ENCODE data around the gene HYAL1. TPM values are rescaled to one million over a fixed set of nuclear protein-coding genes. Genes with fewer than 3 reads are reported as not detected.

The HYAL1 gene
- total RNA-seq, 4 donors from 2014 or later: 16.5 to 26.5 (median 20.8) TPM

DNA sequence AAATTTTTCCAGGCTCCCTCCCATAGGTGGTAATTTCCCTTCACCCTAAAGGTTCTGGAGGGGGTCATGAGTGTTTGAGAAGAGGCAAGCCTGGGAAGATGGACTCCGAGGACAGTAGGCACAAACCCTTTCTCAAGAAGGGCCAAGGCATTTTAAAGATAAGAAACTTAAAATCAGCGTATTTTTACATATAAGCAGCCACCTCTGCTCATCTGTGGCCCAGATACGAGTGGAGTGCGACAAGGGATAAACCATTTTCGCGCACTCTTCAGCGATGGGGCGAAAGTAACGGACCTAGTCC is 36.7 kb upstream of the HYAL1 start:
- no peaks in the 10 kb centered on the region for H3K27me3 ChIP-seq
- TF ChIP-seq, protein P1, sequence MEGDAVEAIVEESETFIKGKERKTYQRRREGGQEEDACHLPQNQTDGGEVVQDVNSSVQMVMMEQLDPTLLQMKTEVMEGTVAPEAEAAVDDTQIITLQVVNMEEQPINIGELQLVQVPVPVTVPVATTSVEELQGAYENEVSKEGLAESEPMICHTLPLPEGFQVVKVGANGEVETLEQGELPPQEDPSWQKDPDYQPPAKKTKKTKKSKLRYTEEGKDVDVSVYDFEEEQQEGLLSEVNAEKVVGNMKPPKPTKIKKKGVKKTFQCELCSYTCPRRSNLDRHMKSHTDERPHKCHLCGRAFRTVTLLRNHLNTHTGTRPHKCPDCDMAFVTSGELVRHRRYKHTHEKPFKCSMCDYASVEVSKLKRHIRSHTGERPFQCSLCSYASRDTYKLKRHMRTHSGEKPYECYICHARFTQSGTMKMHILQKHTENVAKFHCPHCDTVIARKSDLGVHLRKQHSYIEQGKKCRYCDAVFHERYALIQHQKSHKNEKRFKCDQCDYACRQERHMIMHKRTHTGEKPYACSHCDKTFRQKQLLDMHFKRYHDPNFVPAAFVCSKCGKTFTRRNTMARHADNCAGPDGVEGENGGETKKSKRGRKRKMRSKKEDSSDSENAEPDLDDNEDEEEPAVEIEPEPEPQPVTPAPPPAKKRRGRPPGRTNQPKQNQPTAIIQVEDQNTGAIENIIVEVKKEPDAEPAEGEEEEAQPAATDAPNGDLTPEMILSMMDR (IDR thresholded peaks at IDR 0.05): no peak
- no peak for TF ChIP-seq POLR2A (IDR thresholded peaks at IDR 0.05)
- no peak for TF ChIP-seq EP300 (IDR thresholded peaks at IDR 0.05)
- no peaks in the 10 kb centered on the region for H3K36me3 ChIP-seq
- DNase-seq (ENCODE audit: low spot score in 2 of 2): no peak
- no peaks in the 10 kb centered on the region for H3K9me3 ChIP-seq
- WGBS, 2 donors: 17 to 27% methylated on average over 9 of the region's 9 CpGs
- H3K4me1 ChIP-seq: peaks cover 0 to 67% (median 40%) of the 10 kb centered on the region in 4 donors
- peak overlapping the region; percentile 63 to 100 (median 98) for H3K27ac ChIP-seq
- H3K4me3 ChIP-seq: peak overlapping the region; percentile 47 to 68 (median 60)

DNA sequence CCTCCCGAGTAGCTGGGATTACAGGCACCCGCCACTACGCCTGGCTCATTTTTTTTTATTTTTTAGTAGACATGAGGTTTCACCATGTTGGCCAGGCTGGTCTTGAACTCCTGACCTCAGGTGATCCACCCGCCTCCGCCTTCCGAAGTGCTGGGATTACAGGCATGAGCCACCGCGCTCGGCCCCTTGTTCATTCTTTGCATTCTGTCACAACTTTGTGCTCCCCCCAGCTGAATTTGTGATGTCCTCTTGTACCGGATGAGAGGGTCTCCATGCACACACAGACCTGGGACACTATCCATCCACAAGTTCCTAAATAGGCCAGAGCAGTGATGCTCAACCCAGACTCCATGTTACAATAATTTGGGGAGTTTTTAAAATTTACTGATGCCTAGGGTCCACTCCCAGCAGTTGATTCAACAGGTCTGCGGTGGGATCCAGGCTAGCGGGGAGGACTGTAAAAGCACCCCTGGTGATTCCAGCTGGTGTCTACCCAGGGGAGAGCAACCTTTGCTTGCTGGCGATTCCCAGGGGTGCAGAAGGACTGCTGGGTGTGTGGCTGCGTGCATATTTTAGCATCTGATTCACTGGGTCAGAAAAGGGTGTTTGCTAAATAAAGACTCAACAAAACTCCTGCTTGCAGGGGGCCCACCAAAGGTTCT is 36.2 kb upstream of the HYAL1 start:
- Histone ChIP-seq H3K27ac (peak overlapping the region; percentile 63 to 100 (median 98)), H3K4me3 (peak overlapping the region; percentile 47 to 68 (median 60)), H3K36me3 (no peaks in the 10 kb centered on the region), H3K4me1 (peaks cover 0 to 69% (median 43%) of the 10 kb centered on the region in 4 donors), H3K27me3 (no peaks in the 10 kb centered on the region), H3K9me3 (no peaks in the 10 kb centered on the region)
- DNase-seq (ENCODE audit: low spot score in 2 of 2): no peak
- no peak for TF ChIP-seq EP300 (IDR thresholded peaks at IDR 0.05)
- 77 to 78% methylated on average over 14 of the region's 14 CpGs for WGBS, 2 donors

DNA sequence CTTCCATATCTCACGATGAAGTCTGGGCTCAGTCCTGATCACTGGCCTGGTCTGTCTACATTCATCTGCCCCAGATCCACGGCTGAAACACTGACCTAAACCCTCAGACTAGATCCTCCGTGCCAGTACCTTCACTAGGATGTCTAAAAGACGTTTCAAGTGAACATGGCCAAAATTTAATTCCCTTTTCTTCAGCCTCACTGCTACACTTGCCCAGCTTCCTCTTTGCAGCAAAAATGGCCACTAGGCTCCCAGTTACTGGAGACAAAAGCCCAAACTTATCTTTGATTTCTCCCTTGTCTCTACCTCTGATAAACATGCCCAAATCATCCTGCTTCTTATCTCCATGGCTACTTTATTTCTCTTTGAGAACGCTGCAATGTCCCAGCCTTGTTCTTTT is 35.6 kb upstream of the HYAL1 start:
- no peak for TF ChIP-seq POLR2A (IDR thresholded peaks at IDR 0.05)
- TF ChIP-seq, protein P1 (IDR thresholded peaks at IDR 0.05): peak in 1 of 5 experiments; percentile 20
- TF ChIP-seq EP300 (IDR thresholded peaks at IDR 0.05): no peak
- Histone ChIP-seq H3K4me1 (peaks cover 0 to 75% (median 50%) of the 10 kb centered on the region in 4 donors), H3K4me3 (peak overlapping the region in 3 of 4 donors; percentile 65 to 71 (median 68))

DNA sequence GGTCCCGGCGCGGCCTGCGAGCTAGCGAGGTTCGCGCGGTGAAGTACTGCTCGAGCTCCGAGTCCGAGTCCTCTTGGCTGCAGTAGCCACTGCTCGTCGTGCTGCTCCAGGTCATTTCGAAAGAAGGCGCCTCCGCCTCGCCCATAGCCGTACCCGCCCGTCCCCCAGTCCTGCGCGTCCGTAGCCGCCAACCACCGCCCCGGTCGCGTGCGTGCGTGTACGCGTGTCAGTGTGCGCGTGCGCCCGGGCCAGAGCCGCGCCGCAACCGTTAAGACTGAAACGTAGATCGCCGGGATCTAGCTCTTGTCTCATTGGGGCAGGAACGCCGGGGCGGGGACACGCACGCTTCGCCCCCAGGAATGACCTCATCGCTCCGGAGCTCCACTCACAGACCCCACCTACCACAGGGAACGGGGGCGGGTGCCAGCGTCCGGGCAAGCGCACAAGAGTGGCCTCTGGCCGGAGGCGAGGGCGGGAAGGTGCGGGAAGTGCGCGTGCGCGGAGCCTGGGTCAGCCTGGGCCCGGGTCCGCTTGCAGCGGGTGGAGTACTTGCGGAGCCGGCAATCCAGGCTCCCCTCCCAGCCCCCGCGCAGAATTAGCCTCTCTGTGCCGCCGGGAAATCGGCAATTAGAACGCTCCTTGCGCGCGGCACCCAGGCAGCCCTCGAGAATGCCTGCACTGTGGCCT is 33.9 kb upstream of the HYAL1 start:
- Histone ChIP-seq H3K4me1 (peaks cover 0 to 89% (median 55%) of the 10 kb centered on the region in 4 donors), H3K9me3 (no peaks in the 10 kb centered on the region), H3K27ac (peak overlapping the region; percentile 97 to 100 (median 98)), H3K36me3 (peaks cover 0 to 3% (median 0%) of the 10 kb centered on the region in 3 donors), H3K4me3 (peak overlapping the region; percentile 68 to 87 (median 82)), H3K27me3 (no peaks in the 10 kb centered on the region)
- WGBS, 2 donors: 0% methylated on average over 3 to 66 of the region's 79 CpGs
- TF ChIP-seq POLR2A (IDR thresholded peaks at IDR 0.05) (peak; percentile 65 to 96), EP300 (IDR thresholded peaks at IDR 0.05) (peak; percentile 99)
- TF ChIP-seq, protein P1 (IDR thresholded peaks at IDR 0.05): no peak
- DNase-seq (ENCODE audit: low spot score in 2 of 2): peak; percentile 98 to 99

More for the DNA sequence above, 35.6 kb upstream of the HYAL1 start:
- DNase-seq (ENCODE audit: low spot score in 2 of 2): no peak
- WGBS, 2 donors: 47 to 58% methylated on average over 5 of the region's 5 CpGs
- Histone ChIP-seq H3K9me3 (no peaks in the 10 kb centered on the region), H3K27ac (peak overlapping the region; percentile 97 to 100 (median 98)), H3K36me3 (no peaks in the 10 kb centered on the region), H3K27me3 (no peaks in the 10 kb centered on the region)

DNA sequence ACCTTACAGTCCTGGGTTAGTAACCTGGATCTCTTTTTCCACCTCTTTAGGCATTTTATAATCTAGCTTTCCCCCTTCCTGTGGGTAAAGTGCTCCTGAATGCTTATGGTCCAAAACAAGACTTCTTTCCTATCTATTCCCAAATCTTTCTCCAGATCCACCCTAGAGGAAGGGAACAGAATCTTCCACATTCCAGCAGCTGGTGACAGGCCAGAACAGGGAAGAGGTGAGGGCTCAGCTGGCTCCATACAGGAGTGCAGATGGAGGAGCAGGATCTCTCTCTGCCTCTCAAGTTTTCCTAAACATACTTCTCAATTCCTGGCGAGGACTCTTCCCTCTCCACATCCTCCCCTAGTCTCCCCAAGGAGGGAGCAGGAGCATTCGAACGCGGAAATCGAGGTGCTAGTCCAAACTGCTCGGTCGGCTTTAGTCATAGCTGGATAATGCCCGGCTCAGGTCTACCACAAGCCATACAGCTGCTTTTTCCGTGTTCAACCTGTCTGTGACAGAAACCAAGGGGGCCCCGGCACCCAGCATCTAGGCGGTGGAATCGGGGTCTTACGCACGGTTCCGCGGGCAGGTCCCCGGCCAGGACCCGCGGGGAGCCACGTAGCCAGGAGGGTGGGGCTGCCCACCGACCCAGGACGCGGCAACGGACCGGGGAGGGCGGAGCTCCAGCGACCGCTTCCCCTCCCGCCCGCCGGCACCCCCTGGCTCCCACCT is 33.2 kb upstream of the HYAL1 start:
- Histone ChIP-seq H3K9me3 (no peaks in the 10 kb centered on the region), H3K4me3 (peak overlapping the region; percentile 68 to 87 (median 82)), H3K4me1 (peaks cover 0 to 86% (median 55%) of the 10 kb centered on the region in 4 donors), H3K36me3 (peaks cover 0 to 10% (median 0%) of the 10 kb centered on the region in 3 donors), H3K27me3 (no peaks in the 10 kb centered on the region), H3K27ac (peak overlapping the region; percentile 97 to 100 (median 98))
- TF ChIP-seq, protein P1 (IDR thresholded peaks at IDR 0.05): no peak
- TF ChIP-seq EP300 (IDR thresholded peaks at IDR 0.05) (no peak), POLR2A (IDR thresholded peaks at IDR 0.05) (no peak)
- no peak for DNase-seq (ENCODE audit: low spot score in 2 of 2)
- WGBS, 2 donors: 0 to 1% methylated on average over 17 to 20 of the region's 31 CpGs

Measured in tibial nerve (tissue), 4 donors.